Fibroblast of pulmonary artery (primary cell): ENCODE measurements around the gene CNTN2.
A peak's percentile ranks its signal among the peaks of the same experiment; 100 is the strongest.

Experiments
- DNase-seq: peaks from one replicate; pipeline ENCODE4 v3.0.0-alpha.2; 2010; ENCODE audit warnings: low read depth
- H3K4me3 ChIP-seq: replicated peaks from 2 replicates; pipeline ENCODE4 v1.5.1; 2011; ENCODE audit warnings: low read depth, mild to moderate bottlenecking, control low read depth, low read length, moderate library complexity
- CTCF ChIP-seq: IDR thresholded peaks from 2 replicates; pipeline ENCODE4 v1.5.1; 2011; ENCODE audit warnings: mild to moderate bottlenecking, control low read depth, low read length, inconsistent platforms; ENCODE audit errors: missing control alignments

Gene CNTN2

DNA sequence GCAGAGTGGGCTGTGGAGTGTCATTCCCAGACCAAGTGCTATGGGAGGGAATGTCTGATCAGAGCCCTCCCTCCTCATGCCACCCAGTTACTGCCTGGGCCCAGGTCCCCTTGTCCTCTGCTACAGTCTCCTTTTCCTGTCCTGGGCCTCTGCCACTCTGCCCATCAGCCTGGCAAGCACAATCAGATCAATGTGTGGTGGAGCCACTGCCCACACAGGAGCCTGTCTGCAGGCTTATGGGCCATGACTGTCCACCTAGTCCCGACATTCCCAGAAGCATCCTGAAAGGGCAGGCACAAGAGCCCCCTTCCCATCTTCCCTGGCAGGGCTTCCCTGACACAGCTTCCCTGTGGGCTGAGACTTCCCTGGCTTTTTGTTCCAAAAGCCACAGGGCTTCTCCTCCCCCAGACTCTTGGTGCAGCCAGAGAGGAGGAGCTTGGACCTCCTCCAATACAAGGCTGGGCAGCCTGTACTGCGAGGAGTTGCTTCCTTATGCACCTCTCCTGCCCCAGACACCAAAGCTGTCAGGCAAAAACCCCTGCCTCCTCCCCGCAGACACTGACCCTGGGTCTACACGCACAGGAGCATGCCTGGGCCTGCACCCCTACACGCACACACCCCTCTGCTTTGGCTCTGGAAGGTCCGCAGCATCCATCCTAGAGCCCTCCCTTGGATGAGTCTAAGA, 29.2 kb upstream of the CNTN2 start:
- no peak for TF ChIP-seq CTCF
- DNase-seq = peak; percentile 57
- no peak overlapping the region for H3K4me3 ChIP-seq

- DNase-seq = no peak
- TF ChIP-seq CTCF = no peak
- no peak overlapping the region for H3K4me3 ChIP-seq
Measured at GRCh38 chr1:205014783-205015182, 28.2 kb upstream of the CNTN2 start.

DNA sequence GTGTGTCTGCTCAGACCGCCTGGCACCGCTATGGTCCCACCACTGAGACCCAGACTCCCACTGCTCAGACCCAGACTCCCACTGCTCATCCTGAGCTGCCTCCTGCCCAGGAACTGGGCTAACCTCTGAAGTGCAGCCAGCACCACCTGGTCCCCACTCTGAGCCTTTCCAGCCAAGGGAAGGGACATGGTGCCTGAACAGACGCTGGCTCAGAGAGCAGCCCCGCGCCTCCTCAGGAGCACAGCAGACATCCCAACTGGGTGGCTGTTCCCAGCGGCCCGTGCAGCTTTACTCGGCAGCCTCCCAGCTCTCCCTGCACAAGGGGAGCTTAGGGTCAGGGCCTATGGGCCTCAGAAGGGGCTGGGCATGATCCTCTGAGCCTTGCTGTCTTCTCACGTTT, 27.8 kb upstream of the CNTN2 start:
- DNase-seq = no peak
- no peak for TF ChIP-seq CTCF
- no peak overlapping the region for H3K4me3 ChIP-seq

DNA sequence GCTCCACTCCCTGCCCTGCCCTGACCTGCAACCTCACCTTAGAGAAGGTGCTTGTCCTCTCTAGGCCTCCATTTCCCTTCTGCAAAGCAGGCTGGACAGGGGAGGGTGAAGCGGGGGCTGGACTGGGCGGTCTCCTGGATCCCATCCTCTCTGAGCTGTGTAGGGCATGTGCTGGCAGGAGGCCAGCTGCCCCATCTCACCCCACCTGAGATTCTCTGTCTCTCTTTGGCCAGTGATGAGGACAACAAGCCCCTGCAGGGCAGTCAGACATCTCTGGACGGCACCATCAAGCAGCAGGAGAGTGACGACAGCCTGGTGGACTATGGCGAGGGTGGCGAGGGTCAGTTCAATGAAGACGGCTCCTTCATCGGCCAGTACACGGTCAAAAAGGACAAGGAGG, 26.9 kb upstream of the CNTN2 start:
- no peak for DNase-seq
- H3K4me3 ChIP-seq = no peak overlapping the region
- no peak for TF ChIP-seq CTCF

GRCh38 chr1:205016584-205016983, 26.4 kb upstream of the CNTN2 start:
- no peak for TF ChIP-seq CTCF
- H3K4me3 ChIP-seq = no peak overlapping the region
- DNase-seq = no peak

GRCh38 chr1:205017001-205017400, 26.0 kb upstream of the CNTN2 start:
- H3K4me3 ChIP-seq = no peak overlapping the region
- no peak for DNase-seq
- no peak for TF ChIP-seq CTCF

GRCh38 chr1:205017766-205018165, 25.2 kb upstream of the CNTN2 start:
- no peak overlapping the region for H3K4me3 ChIP-seq
- DNase-seq = no peak
- no peak for TF ChIP-seq CTCF
